NCI-H526 (cell line): ENCODE data around the gene RNF157.
A peak's percentile ranks its signal among the peaks of the same experiment; 100 is the strongest.
"Not testable (repeated sequence)": the region's sequence is repeated elsewhere in the genome, so short reads cannot be mapped to it uniquely, and the experiment has no call there.

ENCODE experiments used
- DNase-seq, 2 experiments: peaks; one replicate each; lab custom pipeline; 2025; lab: John Stamatoyannopoulos, UW

RNF157 gene

DNA sequence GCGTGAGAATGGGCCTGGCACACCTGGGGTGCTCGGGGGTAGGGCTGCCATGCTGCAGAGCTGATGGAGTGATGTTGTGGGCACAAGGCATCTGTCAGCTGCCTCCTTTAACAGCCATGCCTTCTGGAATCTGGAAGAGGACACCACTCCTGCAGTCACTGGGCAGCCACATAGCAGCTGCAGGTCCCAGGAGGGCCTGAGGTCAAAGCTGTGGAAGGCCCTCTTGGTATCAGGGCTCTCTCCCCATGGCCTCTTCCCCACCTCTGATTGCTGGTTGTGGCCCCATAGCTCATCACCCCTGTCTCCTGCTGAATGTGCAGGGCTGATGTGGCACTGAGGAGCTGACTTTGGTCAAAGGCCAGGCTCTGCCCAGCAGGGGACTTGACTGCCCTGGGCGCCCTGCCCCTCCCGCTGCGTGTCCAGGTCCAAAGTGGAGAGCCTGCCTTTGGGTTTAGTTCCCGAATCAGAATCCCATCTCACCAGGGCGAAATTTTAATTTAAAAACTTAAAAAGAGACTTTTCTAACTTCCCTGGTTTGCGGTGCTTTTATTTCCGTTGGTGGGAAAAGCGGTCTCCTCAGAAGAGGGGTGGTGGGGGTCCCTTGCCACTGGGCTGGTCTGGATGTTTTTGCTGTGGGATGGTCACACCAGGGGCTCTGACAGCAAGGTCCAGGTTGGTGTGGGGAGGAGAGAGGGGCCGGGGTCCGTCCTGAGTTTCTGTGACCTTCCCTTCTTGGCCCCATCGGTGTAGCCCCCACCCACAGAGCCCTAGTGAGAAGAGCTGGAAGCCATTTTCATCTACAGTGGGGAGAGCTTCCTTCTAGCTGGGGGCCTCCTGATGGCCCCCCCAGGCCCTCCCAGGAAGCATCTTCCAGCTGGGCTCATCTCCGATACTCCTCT, 30.7 kb upstream of the RNF157 start:
- DNase-seq, result no peak

- DNase-seq, result no peak
These were observed 29.9 kb upstream of the RNF157 start for GRCh38 chr17:76270127-76270592.

DNA sequence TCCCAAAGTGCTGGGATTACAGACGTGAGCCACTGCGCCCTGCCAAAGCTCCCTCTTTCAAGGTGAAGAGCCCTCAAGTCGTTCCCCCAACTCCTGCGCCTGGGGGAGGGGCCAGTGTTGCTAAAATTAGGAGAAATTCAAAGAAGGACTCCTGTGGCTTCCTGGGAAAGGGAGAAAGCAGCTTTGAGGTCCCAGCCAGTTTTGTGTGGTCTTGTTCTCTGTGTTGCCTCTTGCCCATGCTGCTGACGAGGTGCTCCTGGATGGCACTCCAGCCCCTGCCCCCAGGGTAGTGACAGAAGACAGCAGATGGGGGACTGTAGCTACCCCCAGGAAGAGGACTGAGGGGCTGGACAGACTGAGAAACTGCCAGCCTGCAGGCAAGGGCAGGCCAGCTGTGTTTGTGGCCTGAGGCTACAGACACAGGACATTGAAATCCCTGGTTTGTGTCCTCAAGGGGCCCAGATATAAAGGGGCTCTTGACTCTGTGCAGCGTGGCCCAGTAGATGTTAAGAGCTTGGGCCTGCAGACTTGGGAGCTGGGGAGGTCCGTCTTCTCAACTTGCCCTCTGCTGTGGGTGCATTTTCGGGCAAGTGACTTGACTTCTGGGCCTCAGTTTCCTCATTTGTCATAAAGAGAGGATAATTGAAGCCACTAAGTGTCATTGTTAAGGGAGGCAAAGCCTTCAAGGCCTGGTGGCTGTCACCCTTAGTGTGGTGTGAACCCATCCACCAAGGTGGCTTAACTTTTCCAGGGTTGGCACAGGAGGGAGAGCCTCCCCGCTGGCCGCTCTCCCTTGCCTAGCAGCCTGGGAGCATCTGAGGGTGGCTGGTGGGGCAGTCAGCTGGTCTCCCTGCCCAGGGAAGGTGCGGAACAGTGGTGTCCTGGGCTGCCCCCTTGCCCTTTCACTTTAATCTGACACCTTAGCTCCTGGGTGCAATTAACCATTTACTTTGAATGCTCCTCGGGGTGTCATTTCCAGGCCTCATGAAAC, 29.0 kb upstream of the RNF157 start:
- no peak for DNase-seq

- no peak for DNase-seq
These were observed 27.9 kb upstream of the RNF157 start for GRCh38 chr17:76268015-76268749.

DNA sequence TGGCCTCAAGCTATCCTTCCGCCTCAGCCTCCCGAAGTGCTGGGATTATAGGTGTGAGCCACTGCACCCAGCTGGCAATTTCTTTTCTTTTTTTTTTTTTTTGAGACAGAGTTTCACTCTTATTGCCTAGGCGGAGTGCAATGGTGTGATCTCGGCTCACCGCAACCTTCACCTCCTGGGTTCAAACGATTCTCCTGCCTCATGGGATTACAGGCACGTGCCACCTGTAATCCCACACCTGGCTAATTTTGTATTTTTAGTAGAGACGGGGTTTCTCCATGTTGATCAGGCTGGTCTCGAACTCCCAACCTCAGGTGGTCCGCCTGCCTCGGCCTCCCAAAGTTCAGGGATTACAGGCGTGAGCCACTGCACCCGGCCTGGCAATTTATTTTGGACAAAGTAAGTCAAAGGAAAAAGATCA, 27.3 kb upstream of the RNF157 start:
- DNase-seq, result not testable (repeated sequence)

DNA sequence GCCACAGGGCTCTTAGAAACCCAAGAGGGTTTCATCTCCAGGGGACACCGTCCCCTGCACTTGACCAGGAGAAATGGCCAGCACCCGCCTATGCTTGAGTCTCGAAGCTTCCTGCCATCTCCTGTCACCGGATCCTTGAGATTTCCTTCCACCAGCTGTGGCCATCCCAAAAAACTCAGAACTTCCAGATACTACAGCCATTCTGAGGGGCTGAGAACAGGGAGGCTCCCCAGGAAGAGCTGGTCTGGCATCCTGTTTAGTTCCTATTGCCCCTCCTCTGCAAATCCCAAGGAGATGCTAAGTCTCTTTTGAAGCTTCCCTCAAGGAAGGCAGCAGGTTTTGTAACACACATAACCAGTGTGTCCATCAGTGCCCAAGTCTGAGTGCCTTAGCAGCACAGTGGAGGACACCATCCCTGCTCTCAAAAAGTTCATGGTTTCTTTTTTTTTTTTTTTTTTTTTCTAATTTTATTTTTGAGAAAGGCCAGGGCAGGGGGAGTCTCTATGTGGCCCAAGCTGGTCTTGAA, 26.8 kb upstream of the RNF157 start:
- no peak for DNase-seq

- no peak for DNase-seq
These were observed 26.1 kb upstream of the RNF157 start for GRCh38 chr17:76266244-76266938.

DNA sequence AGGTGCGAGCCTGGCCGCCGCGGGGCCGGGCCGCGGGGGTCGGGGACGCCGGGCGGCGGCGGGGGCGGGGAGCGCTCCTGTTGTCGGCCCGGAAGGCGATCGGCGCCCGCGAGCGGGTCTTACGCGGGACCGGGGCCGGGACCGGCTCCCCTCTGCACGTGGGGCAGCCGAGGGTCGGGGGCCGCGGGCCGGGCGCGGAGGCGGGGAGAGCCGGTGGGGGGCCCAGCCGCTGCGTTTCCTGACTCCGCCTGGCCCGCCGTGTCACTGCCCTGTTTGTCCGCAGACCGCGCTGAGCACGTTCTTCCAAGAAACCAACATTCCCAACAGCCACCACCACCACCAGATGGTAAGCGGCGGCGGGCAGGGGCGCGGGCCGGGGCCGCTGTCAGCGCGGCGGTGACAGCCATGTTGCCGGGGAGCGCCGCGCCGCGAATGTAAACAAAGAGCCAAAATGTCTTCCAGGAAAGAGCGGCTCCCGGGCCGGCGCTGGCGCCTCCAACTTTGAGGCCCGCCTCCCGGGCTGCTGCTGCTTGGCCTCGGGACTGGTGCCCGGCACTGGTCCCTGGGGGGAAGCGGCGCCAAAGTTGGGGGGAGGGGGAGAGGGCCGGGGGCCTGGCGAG, 25.4 kb upstream of the RNF157 start:
- DNase-seq, result peak in 1 of 2 experiments; percentile 72

DNA sequence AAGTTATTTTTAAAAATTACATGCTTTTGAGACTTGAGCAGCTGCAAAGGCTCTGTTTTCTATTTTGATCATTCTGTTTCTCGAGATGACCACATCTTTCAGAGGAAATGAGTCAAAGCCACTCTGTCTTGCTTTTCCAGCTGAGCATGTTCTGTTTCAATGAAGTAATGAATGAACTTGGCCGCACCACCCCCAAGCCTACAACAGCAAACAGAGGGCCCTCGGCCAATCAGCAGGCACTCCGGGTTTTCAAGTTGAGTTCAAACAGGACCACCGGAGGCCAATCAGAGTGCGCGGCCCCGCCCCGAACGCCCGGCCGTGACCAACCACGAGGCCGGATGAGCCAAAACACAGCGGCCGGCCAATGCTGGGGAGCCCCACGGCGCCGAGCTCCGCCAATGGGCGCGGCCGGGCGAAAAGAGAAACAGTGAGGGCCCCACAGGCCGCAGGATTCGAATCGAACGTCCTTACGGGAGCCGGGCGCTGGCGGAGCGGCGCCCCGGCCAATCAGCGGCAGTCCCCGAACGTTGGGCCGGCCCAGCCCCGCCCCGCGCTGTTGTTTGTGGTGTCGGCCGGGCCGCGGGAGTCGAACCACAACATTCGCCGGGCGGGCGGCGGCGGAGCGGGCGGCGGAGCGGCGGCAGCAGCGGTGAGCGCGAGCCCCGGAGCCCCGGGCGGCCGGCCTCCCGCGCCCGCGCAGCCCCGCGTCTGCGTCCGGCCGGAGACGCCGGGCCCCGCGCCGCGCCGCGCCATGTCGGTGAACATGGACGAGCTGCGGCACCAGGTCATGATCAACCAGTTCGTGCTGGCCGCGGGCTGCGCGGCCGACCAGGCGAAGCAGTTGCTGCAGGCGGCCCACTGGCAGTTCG, 24.7 kb upstream of the RNF157 start, which contains the start of gene UBALD2:
Gene UBALD2 (plus strand): TSS at position 594 of the 869 bp plus-strand sequence. CDS start 158 bp downstream, at position 752.
- peak; percentile 96 to 99 for DNase-seq

GRCh38 chr17:76264425-76264754, 24.1 kb upstream of the RNF157 start:
- DNase-seq, result no peak

GRCh38 chr17:76263896-76264295, 23.6 kb upstream of the RNF157 start:
- no peak for DNase-seq

- peak in 1 of 2 experiments; percentile 48 for DNase-seq
These were observed 22.5 kb upstream of the RNF157 start for GRCh38 chr17:76262732-76263344.

DNA sequence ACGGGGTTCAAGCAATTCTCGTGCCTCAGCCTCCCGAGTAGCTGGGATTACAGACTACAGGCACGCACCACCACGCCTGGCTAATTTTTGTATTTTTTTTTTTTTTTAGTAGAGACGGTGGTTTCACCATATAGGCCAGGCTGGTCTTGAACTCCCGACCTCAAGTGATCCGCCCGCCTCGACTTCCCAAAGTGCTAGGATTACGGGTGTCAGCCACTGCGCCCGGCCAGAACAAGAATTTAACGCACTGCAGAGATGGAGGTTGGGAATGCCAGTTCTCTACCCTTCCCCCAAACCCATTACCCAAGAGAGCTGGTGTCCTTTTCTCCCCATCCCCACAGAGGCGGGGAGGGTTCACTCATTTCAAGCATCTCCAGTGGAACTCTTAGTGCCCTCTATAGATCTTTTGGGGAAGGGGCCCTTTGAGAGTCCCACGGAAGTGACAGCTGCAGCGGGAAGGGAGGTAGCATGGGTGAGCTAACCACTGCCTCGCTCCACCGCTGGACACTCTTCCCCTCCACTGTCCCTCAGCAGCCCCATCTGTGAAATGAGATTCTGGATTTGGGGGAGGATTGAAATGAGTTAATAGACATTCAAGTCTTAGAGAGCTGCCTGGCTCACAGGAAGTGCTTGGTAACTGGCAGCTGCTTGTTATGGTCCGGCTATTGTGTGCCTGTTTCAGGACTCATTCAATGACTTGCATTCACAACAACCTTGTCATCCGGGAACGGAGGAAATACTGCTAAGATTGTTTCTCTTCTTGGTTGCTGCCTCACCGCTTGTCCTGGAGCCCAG, 21.3 kb upstream of the RNF157 start:
- DNase-seq, result no peak

DNA sequence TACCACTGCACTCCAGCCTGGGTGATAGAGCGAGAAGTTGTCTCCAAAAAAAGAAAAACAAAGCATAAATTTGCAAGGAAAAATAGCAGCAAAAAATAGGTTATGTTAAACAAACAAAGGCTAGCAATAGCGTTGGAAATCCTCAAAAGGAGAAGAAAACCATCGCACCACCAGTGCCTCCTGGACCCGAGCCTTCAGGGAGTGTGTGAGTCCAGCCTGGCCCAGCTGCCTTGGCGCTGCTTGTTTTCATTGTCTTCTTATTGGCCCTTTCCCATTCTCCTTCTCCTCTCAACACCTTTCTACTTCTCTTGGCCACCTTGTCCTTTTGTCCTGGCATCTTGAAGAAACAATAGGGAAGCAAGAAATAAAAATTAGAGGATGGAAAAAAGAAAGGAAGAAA, 20.4 kb upstream of the RNF157 start:
- DNase-seq, result no peak

GRCh38 chr17:76260220-76260619, 19.9 kb upstream of the RNF157 start:
- DNase-seq, result no peak

DNA sequence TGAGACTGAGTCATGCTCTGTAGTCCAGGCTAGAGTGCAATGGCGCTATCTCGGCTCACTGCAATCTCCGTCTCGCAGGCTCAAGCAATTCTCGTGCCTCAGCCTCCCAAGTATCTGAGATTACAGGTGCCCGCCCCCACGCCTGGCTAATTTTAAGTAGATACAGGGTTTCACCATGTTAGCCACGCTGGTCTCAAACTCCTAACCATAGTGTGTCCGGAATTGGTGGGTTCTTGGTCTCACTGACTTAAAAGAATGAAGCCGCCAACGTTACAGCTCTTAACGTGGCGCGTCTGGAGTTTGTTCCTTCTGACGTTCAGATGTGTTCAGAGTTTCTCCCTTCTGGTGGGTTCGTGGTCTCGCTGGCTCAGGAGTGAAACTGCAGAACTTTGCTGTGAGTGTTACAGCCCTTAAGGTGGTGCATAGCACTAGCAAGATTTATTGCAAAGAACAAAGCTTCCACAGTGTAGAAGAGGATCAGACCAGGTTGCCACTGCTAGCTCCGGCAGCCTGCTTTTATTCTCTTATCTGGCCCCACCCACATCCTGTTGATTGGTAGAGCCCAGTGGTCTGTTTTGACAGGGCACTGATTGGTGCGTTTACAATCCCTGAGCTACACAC, 16.2 kb upstream of the RNF157 start:
- DNase-seq, result not testable (repeated sequence)

DNA sequence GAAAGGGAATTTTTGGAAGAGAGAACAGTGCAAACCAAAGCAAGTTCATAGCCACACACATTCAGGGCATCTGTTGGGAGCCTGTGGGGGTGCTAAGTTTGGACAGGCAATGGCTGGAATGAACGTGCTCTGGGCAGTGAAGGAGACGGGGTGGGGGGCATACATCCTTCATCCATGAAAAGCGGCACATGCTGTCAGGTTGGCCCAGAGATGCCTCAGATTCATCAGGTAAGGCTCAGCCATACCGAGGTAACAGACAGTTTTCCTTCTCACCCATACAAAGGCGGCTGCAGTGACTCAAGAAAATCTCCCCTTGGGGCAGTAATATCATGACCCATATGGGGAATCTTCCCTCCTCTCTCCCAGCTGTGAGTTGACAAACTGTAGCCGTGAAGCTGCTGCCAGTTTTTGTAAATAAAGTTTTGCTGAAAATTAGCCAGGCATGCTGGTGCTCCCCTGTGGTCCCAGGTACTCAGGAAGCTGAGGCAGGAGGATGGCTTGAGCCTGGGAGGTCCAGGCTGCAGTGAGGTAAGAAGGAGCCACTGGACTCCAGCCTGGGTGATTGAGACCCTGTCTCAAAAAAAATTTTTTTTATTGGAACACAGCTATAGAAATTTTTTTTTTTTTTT, 15.6 kb upstream of the RNF157 start:
- no peak for DNase-seq
